Heart left ventricle (tissue), 13 donors: Measurements from ENCODE around the gene RPS5.

Source experiments
- CTCF ChIP-seq, 12 donors: fragments of 200-600 bp; sonication (generic) in 4 of 12; IDR thresholded peaks; one replicate each; pipeline versions ENCODE4 v1.5.0 to v1.8.0; 2018 to 2022; ENCODE audit warnings: antibody characterized with exemption in 12 of 12, mild to moderate bottlenecking in 5 of 12
- POLR2A ChIP-seq, 2 donors: fragments of 450-650 bp; IDR thresholded peaks; one replicate each; pipeline ENCODE4 v1.6.1; 2017; ENCODE audit warnings: antibody characterized with exemption in 2 of 2, mild to moderate bottlenecking in 2 of 2, moderate library complexity in 2 of 2
- donor health status: ischemic (EF 13 %, LVEDD 7.1; RV severe dilation, severe dysfunction).
- donor health status: DM: no; HTN: yes; CAD: no.
- donor health status: DM: no; HTN: no; CAD: no.
- donor health status: ischemic (EF 25% LVEDD 6.9; RV normal size, moderate dysfunction).
- donor health status: ischemic (EF 25% LVEDD 5.7; RV mildly dilated, moderate dysfunction).
- donor health status: ischemic (EF 35%, LVEDD 5.7; RV mildly dilated, moderate dysfunction).
- donor health status: nonischemic (EF 11% LVEDD 7.7; RV severe dilation, severe dysfunction).
- donor health status: DM: yes; HTN: yes; CAD: no.
- donor health status: PGD.
- donor health status: ischemic (EF 29% LVEDD 5.4; RV normal size, mild dysfunction).
- donor health status: nonischemic (EF 23%, LVEDD 6.1; RV moderate dilation, normal function).

- TF ChIP-seq CTCF (IDR thresholded peaks at IDR 0.05) = no peak
- no peak for TF ChIP-seq POLR2A (IDR thresholded peaks at IDR 0.05)
Measured at GRCh38 chr19:58385313-58385890, 1.7 kb upstream of the RPS5 start.
